Activated naive CD8-positive, alpha-beta T cell treated with anti-CD3 and anti-CD28 coated beads, Interleukin-2, amount 50 U/mL, for 24 hours (primary cell): ENCODE results near the gene NDUFS3.
"Not testable (repeated sequence)": the region's sequence is repeated elsewhere in the genome, so short reads cannot be mapped to it uniquely, and the experiment has no call there.

Experiments
- ATAC-seq: fragments of 150-1000 bp; cut with Tn5 transposase; one replicate; pipeline ENCODE4 v1.10.0; 2021
- DNase-seq: peaks from one replicate; pipeline ENCODE4 v3.0.0; 2021
- H3K27ac Mint-ChIP-seq: one replicate; pipeline ENCODE4 v1.8.0; 2021; ENCODE audit warnings: mild to moderate bottlenecking, mixed read lengths
- H3K27me3 Mint-ChIP-seq: one replicate; pipeline ENCODE4 v1.8.0; 2021; ENCODE audit warnings: mixed read lengths
- H3K36me3 Mint-ChIP-seq: one replicate; pipeline ENCODE4 v1.8.0; 2021; ENCODE audit warnings: low read depth, mixed read lengths
- H3K4me1 Mint-ChIP-seq: one replicate; pipeline ENCODE4 v1.8.0; 2021; ENCODE audit warnings: mixed read lengths
- H3K4me3 Mint-ChIP-seq: one replicate; pipeline ENCODE4 v1.8.0; 2021; ENCODE audit warnings: mild to moderate bottlenecking, moderate library complexity, mixed read lengths
- H3K9me3 Mint-ChIP-seq: one replicate; pipeline ENCODE4 v1.8.0; 2021; ENCODE audit warnings: mixed read lengths

Gene NDUFS3

GRCh38 chr11:47550288-47551047 lies 28.4 kb upstream of the NDUFS3 start:
- no peak for DNase-seq
- Mint-ChIP-seq H3K36me3 (peaks cover 40% of the 10 kb centered on the region), H3K4me3 (peak overlapping the region; percentile 99), H3K27me3 (no peaks in the 10 kb centered on the region), H3K27ac (peak overlapping the region; percentile 96), H3K9me3 (no peaks in the 10 kb centered on the region), H3K4me1 (peaks cover 68% of the 10 kb centered on the region)
- no peak for ATAC-seq

GRCh38 chr11:47551086-47551485 lies 27.8 kb upstream of the NDUFS3 start:
- Mint-ChIP-seq H3K4me3 (peak overlapping the region; percentile 99), H3K27me3 (no peaks in the 10 kb centered on the region), H3K36me3 (peaks cover 40% of the 10 kb centered on the region), H3K9me3 (no peaks in the 10 kb centered on the region), H3K4me1 (peaks cover 66% of the 10 kb centered on the region), H3K27ac (peak overlapping the region; percentile 96)
- ATAC-seq (no peak), DNase-seq (no peak)

GRCh38 chr11:47552056-47552565 lies 26.8 kb upstream of the NDUFS3 start:
- peaks cover 34% of the 10 kb centered on the region for H3K36me3 Mint-ChIP-seq
- peak; percentile 37 for DNase-seq
- no peak for ATAC-seq

GRCh38 chr11:47552566-47553405 lies 26.1 kb upstream of the NDUFS3 start, which contains the start of gene CELF1:
TSS of gene CELF1 (minus strand) at chr11:47553132. CDS start at chr11:47499523, 53,609 bp downstream.
- no peaks in the 10 kb centered on the region for H3K9me3 Mint-ChIP-seq
- H3K27me3 Mint-ChIP-seq, result no peaks in the 10 kb centered on the region
- H3K4me1 Mint-ChIP-seq, result peaks cover 53% of the 10 kb centered on the region
- peak within 1 kb of the TSS; percentile 96 for H3K27ac Mint-ChIP-seq
- DNase-seq, result peak; percentile 94
- peak; percentile 96 for ATAC-seq
- H3K4me3 Mint-ChIP-seq, result peak within 1 kb of the TSS; percentile 99
- H3K36me3 Mint-ChIP-seq, result peaks cover 31% of the 10 kb centered on the region

More at GRCh38 chr11:47552056-47552565, 26.8 kb upstream of the NDUFS3 start:
- Mint-ChIP-seq H3K4me1 (peaks cover 60% of the 10 kb centered on the region), H3K27ac (peak overlapping the region; percentile 96), H3K27me3 (no peaks in the 10 kb centered on the region), H3K4me3 (peak overlapping the region; percentile 99), H3K9me3 (no peaks in the 10 kb centered on the region)

GRCh38 chr11:47553406-47553743 lies 25.5 kb upstream of the NDUFS3 start:
- no peak for DNase-seq
- Mint-ChIP-seq H3K27ac (peak overlapping the region; percentile 13), H3K27me3 (no peaks in the 10 kb centered on the region), H3K4me3 (peak overlapping the region; percentile 99), H3K4me1 (peaks cover 47% of the 10 kb centered on the region), H3K9me3 (no peaks in the 10 kb centered on the region), H3K36me3 (peaks cover 27% of the 10 kb centered on the region)
- peak; percentile 15 for ATAC-seq

- H3K36me3 Mint-ChIP-seq, DNase-seq, H3K4me3 Mint-ChIP-seq, H3K27me3 Mint-ChIP-seq, H3K27ac Mint-ChIP-seq, H3K9me3 Mint-ChIP-seq, ATAC-seq: not testable (repeated sequence)
- peaks cover 18% of the 10 kb centered on the region for H3K4me1 Mint-ChIP-seq
Measured at GRCh38 chr11:47557004-47557403, 21.9 kb upstream of the NDUFS3 start.

GRCh38 chr11:47558695-47559094 lies 20.2 kb upstream of the NDUFS3 start:
- ATAC-seq, result no peak
- Mint-ChIP-seq H3K27ac (no peak overlapping the region), H3K36me3 (no peaks in the 10 kb centered on the region), H3K9me3 (no peaks in the 10 kb centered on the region), H3K4me1 (peaks cover 17% of the 10 kb centered on the region), H3K4me3 (no peak overlapping the region), H3K27me3 (no peaks in the 10 kb centered on the region)
- DNase-seq, result no peak

GRCh38 chr11:47560426-47560825 lies 18.4 kb upstream of the NDUFS3 start:
- DNase-seq, result no peak
- Mint-ChIP-seq H3K9me3 (no peaks in the 10 kb centered on the region), H3K27ac (no peak overlapping the region), H3K4me3 (no peak overlapping the region), H3K36me3 (no peaks in the 10 kb centered on the region), H3K27me3 (no peaks in the 10 kb centered on the region), H3K4me1 (peaks cover 19% of the 10 kb centered on the region)
- no peak for ATAC-seq

- H3K9me3 Mint-ChIP-seq, DNase-seq, H3K27me3 Mint-ChIP-seq, H3K36me3 Mint-ChIP-seq, H3K27ac Mint-ChIP-seq, H3K4me3 Mint-ChIP-seq, ATAC-seq: not testable (repeated sequence)
- H3K4me1 Mint-ChIP-seq, result peaks cover 31% of the 10 kb centered on the region
Measured at GRCh38 chr11:47562393-47562792, 16.5 kb upstream of the NDUFS3 start.

GRCh38 chr11:47564366-47564765 lies 14.5 kb upstream of the NDUFS3 start:
- Mint-ChIP-seq H3K4me3 (peak overlapping the region; percentile 85), H3K27ac (peak overlapping the region; percentile 84), H3K4me1 (peaks cover 31% of the 10 kb centered on the region)
- H3K36me3 Mint-ChIP-seq, DNase-seq, ATAC-seq, H3K27me3 Mint-ChIP-seq, H3K9me3 Mint-ChIP-seq: not testable (repeated sequence)

- Mint-ChIP-seq H3K9me3 (no peaks in the 10 kb centered on the region), H3K4me3 (peak overlapping the region; percentile 85), H3K27me3 (no peaks in the 10 kb centered on the region), H3K36me3 (peaks cover 11% of the 10 kb centered on the region), H3K27ac (peak overlapping the region; percentile 84), H3K4me1 (peaks cover 31% of the 10 kb centered on the region)
- DNase-seq (no peak), ATAC-seq (no peak)
Measured at GRCh38 chr11:47564933-47565339, 13.9 kb upstream of the NDUFS3 start.

- ATAC-seq (peak; percentile 88), DNase-seq (peak; percentile 77)
- peaks cover 31% of the 10 kb centered on the region for H3K4me1 Mint-ChIP-seq
- peak within 1 kb of the TSS; percentile 85 for H3K4me3 Mint-ChIP-seq
- no peaks in the 10 kb centered on the region for H3K9me3 Mint-ChIP-seq
- no peaks in the 10 kb centered on the region for H3K27me3 Mint-ChIP-seq
- H3K36me3 Mint-ChIP-seq, result peaks cover 14% of the 10 kb centered on the region
- peak within 1 kb of the TSS; percentile 84 for H3K27ac Mint-ChIP-seq
Measured at GRCh38 chr11:47565340-47566148, 13.3 kb upstream of the NDUFS3 start, which contains the start of gene PTPMT1. TSS of gene PTPMT1 (plus strand) at chr11:47565599. CDS start at chr11:47565623, 24 bp downstream.

GRCh38 chr11:47566149-47566698 lies 12.7 kb upstream of the NDUFS3 start:
- peak overlapping the region; percentile 83 for H3K27ac Mint-ChIP-seq

GRCh38 chr11:47569646-47570045 lies 9.2 kb upstream of the NDUFS3 start:
- Mint-ChIP-seq H3K4me1 (peaks cover 17% of the 10 kb centered on the region), H3K27ac (no peak overlapping the region), H3K9me3 (no peaks in the 10 kb centered on the region), H3K4me3 (no peak overlapping the region), H3K27me3 (no peaks in the 10 kb centered on the region), H3K36me3 (peaks cover 33% of the 10 kb centered on the region)
- DNase-seq, result no peak
- no peak for ATAC-seq

More at GRCh38 chr11:47566149-47566698, 12.7 kb upstream of the NDUFS3 start:
- DNase-seq, result no peak
- Mint-ChIP-seq H3K4me3 (peak overlapping the region; percentile 85), H3K9me3 (no peaks in the 10 kb centered on the region), H3K4me1 (peaks cover 31% of the 10 kb centered on the region), H3K36me3 (peaks cover 15% of the 10 kb centered on the region), H3K27me3 (no peaks in the 10 kb centered on the region)
- ATAC-seq, result no peak
